HepG2 (cell line): ENCODE measurements around the gene RUNX2. TPM values are rescaled to one million over a fixed set of nuclear protein-coding genes. Genes with fewer than 3 reads are reported as not detected.

Source experiments
- ATAC-seq: fragments of 200-7000 bp; cut with Tn5 transposase; 3 replicates; pipeline ENCODE4 v1.9.1; 2020; ENCODE audit warnings: mild to moderate bottlenecking, moderate library complexity
- BruUV-seq: library from RNA; stranded (reverse); fragments of 400-500 nt; replicated peaks from 2 replicates; lab custom pipeline; 2021; lab: Mats Ljungman, UMichigan
- CTCF ChIA-PET: fragments of 300-600 bp; formaldehyde crosslinking; extraction: SDS; loops from one replicate; lab custom pipeline; 2021; ENCODE audit warnings: low total read pairs, inconsistent platforms, low intra/inter-chr PET ratio; lab: Yijun Ruan, JAX
- POLR2A ChIA-PET: fragments of 350-600 bp; sonication (Branson Sonifier 250); formaldehyde crosslinking; loops from one replicate; lab custom pipeline; 2020; ENCODE audit warnings: antibody characterized with exemption, inconsistent platforms; lab: Yijun Ruan, JAX
- DNase-seq: peaks from one replicate; pipeline ENCODE4 v3.0.0-alpha.2; 2015; ENCODE audit warnings: low spot score
- FAIRE-seq: peaks from 3 replicates; lab custom pipeline; 2011; peaks lifted over from hg19 to GRCh38; lab: Jason Lieb, UNC
- H2AFZ ChIP-seq: one replicate; pipeline ENCODE4 v1.6.1; 2011; ENCODE audit warnings: low read length, inconsistent platforms
- H3K27ac ChIP-seq: fragments of 300-600 bp; 3 replicates; pipeline ENCODE4 v1.8.0; 2011; ENCODE audit warnings: mixed run types, mild to moderate bottlenecking, mixed read lengths, low read length, inconsistent platforms; ENCODE audit not compliant: insufficient read depth; ENCODE audit errors: extremely low read length
- H3K27me3 ChIP-seq, 2 experiments: fragments of 200-600 bp in 1 of 2; 2 replicates in 1 of 2; 3 replicates in 1 of 2; pipeline versions ENCODE4 v1.6.0 to v1.8.0; 2011; ENCODE audit warnings: low read length in 2 of 2, mild to moderate bottlenecking in 2 of 2, moderate library complexity in 2 of 2, inconsistent platforms in 1 of 2; ENCODE audit not compliant: insufficient read depth in 2 of 2, control insufficient read depth in 1 of 2
- H3K36me3 ChIP-seq, 2 experiments: fragments of 200-600 bp in 1 of 2; replicated peaks in 1 of 2; 2 replicates in 1 of 2; 3 replicates in 1 of 2; pipeline versions ENCODE4 v1.5.1 to v1.8.0; 2011; ENCODE audit warnings: low read length in 2 of 2, inconsistent platforms in 1 of 2; ENCODE audit not compliant: insufficient read depth in 2 of 2, control insufficient read depth in 1 of 2
- H3K4me1 ChIP-seq: 2 replicates; pipeline ENCODE4 v1.5.1; 2012; ENCODE audit warnings: low read length, inconsistent platforms; ENCODE audit not compliant: insufficient read depth
- H3K4me2 ChIP-seq: 2 replicates; pipeline ENCODE4 v1.6.0; 2011; ENCODE audit warnings: low read depth, low read length, inconsistent platforms
- H3K4me3 ChIP-seq, 3 experiments: fragments of 200-600 bp in 1 of 3; sonication (generic), shearing (Covaris generic) in 1 of 3; replicated peaks in 1 of 3; 2 replicates each; pipeline ENCODE4 v1.5.1; 2011 to 2016; ENCODE audit warnings: low read length in 3 of 3, inconsistent platforms in 2 of 3, low read depth in 2 of 3, mild to moderate bottlenecking in 2 of 3, control low read depth in 1 of 3, mixed read lengths in 1 of 3; ENCODE audit not compliant: insufficient read depth in 1 of 3
- H3K79me2 ChIP-seq: one replicate; pipeline ENCODE4 v1.6.1; 2011; ENCODE audit warnings: low read length, inconsistent platforms; ENCODE audit not compliant: insufficient read depth
- H3K9ac ChIP-seq: 2 replicates; pipeline ENCODE4 v1.6.0; 2011; ENCODE audit warnings: mild to moderate bottlenecking, low read depth, low read length, inconsistent platforms; ENCODE audit not compliant: insufficient read depth
- H3K9me3 ChIP-seq: 2 replicates; pipeline ENCODE4 v1.5.1; 2012; ENCODE audit warnings: mild to moderate bottlenecking, low read length
- H4K20me1 ChIP-seq: 2 replicates; pipeline ENCODE4 v1.6.0; 2011; ENCODE audit warnings: inconsistent platforms, mild to moderate bottlenecking, low read length, moderate library complexity; ENCODE audit not compliant: insufficient read depth
- DRAP1 ChIP-seq: IDR thresholded peaks from 2 replicates; pipeline ENCODE4 v1.6.1; 2016; ENCODE audit warnings: missing genetic modification reagents, missing compliant biosample characterization
- ELF3 ChIP-seq: IDR thresholded peaks from 2 replicates; pipeline ENCODE4 v1.6.1; 2016; ENCODE audit warnings: missing genetic modification reagents, missing compliant biosample characterization
- ISX ChIP-seq: sonication (generic); formaldehyde crosslinking; conservative IDR thresholded peaks from 2 replicates; pipeline ENCODE4 v1.5.0; 2020; ENCODE audit warnings: missing genetic modification reagents
- MXD3 ChIP-seq: IDR thresholded peaks from 2 replicates; pipeline ENCODE4 v1.6.1; 2016; ENCODE audit warnings: mild to moderate bottlenecking, missing biosample characterization, missing genetic modification reagents
- NPAS2 ChIP-seq: sonication (generic); formaldehyde crosslinking; IDR thresholded peaks from 2 replicates; pipeline ENCODE4 v1.8.0; 2022; ENCODE audit warnings: mild to moderate bottlenecking, missing genetic modification reagents, borderline replicate concordance
- PHF20 ChIP-seq: sonication (generic); formaldehyde crosslinking; IDR thresholded peaks from 2 replicates; pipeline ENCODE4 v1.5.0; 2020; ENCODE audit warnings: mild to moderate bottlenecking, missing genetic modification reagents
- REXO4 ChIP-seq: sonication (generic); formaldehyde crosslinking; IDR thresholded peaks from 2 replicates; pipeline ENCODE4 v1.8.0; 2022; ENCODE audit warnings: missing genetic modification reagents, mild to moderate bottlenecking, borderline replicate concordance
- ZBTB42 ChIP-seq: sonication (generic); formaldehyde crosslinking; IDR thresholded peaks from 2 replicates; pipeline ENCODE4 v1.5.0; 2020; ENCODE audit warnings: mild to moderate bottlenecking, missing genetic modification reagents
- ZBTB49 ChIP-seq: sonication (generic); formaldehyde crosslinking; IDR thresholded peaks from 2 replicates; pipeline ENCODE4 v1.4.0; 2020; ENCODE audit warnings: missing genetic modification reagents, borderline replicate concordance
- ZBTB8A ChIP-seq: sonication (generic); formaldehyde crosslinking; IDR thresholded peaks from 2 replicates; pipeline ENCODE4 v1.4.0; 2020; ENCODE audit warnings: mild to moderate bottlenecking, low read depth, missing genetic modification reagents, borderline replicate concordance
- ZNF101 ChIP-seq: sonication (generic); formaldehyde crosslinking; IDR thresholded peaks from 2 replicates; pipeline ENCODE4 v1.4.0; 2020; ENCODE audit warnings: mild to moderate bottlenecking, low read depth, missing genetic modification reagents, borderline replicate concordance
- ZNF224 ChIP-seq: sonication (generic); formaldehyde crosslinking; IDR thresholded peaks from 2 replicates; pipeline ENCODE4 v1.5.0; 2020; ENCODE audit warnings: mild to moderate bottlenecking, missing genetic modification reagents
- ZNF557 ChIP-seq: sonication (generic); formaldehyde crosslinking; IDR thresholded peaks from 2 replicates; pipeline ENCODE4 v1.4.0; 2020; ENCODE audit warnings: missing genetic modification reagents
- ZNF761 ChIP-seq: sonication (generic); formaldehyde crosslinking; conservative IDR thresholded peaks from 2 replicates; pipeline ENCODE4 v1.4.0; 2020; ENCODE audit warnings: mild to moderate bottlenecking, missing genetic modification reagents
- ZNF781 ChIP-seq: sonication (generic); formaldehyde crosslinking; IDR thresholded peaks from 2 replicates; pipeline ENCODE4 v1.5.1; 2020; ENCODE audit warnings: borderline replicate concordance, mild to moderate bottlenecking, missing genetic modification reagents; ENCODE audit errors: not compliant biosample characterization
- ZNF782 ChIP-seq: sonication (generic); formaldehyde crosslinking; IDR thresholded peaks from 2 replicates; pipeline ENCODE4 v1.4.0; 2020; ENCODE audit warnings: missing genetic modification reagents, mild to moderate bottlenecking, borderline replicate concordance
- ZNF879 ChIP-seq: sonication (generic); formaldehyde crosslinking; IDR thresholded peaks from 2 replicates; pipeline ENCODE4 v1.8.1; 2023; ENCODE audit warnings: missing genetic modification reagents
- ZSCAN31 ChIP-seq: sonication (generic); formaldehyde crosslinking; IDR thresholded peaks from 2 replicates; pipeline ENCODE4 v1.5.0; 2020; ENCODE audit warnings: low read depth, mild to moderate bottlenecking, missing genetic modification reagents
- WGBS: methylation state at CpG from one replicate; pipeline ENCODE4 v1.1.6; 2017; ENCODE audit warnings: low lambda C conversion rate; 5-methylcytosine and 5-hydroxymethylcytosine counted together
- in situ Hi-C: cut with HindIII; loops from 2 replicates; pipeline ENCODE4 v1.10.0; 2017; ENCODE audit warnings: low pct_unique_long_range_greater_than_20kb; ENCODE audit not compliant: extremely low pct_ligation_motif_present
- intact Hi-C: fragments of 100-400 bp; cut with micrococcal nuclease; formaldehyde crosslinking; loops from one replicate; pipeline ENCODE4 v1.10.0; 2022; ENCODE audit not compliant: unreplicated experiment
- polyA plus RNA-seq, 8 experiments: library from polyadenylated mRNA; depleted of rRNA in 3 of 8; stranded (reverse) in 7 of 8; unstranded in 1 of 8; fragments of >200 nt; fragmentation: Illumina TruSeq in 4 of 8; extraction: Trizol in 4 of 8; gene quantifications; 2 replicates each; pipeline versions ENCODE4 v1.2.1 to v1.2.3, GENCODE V29; 2011 to 2016; ENCODE audit warnings: low read depth in 4 of 8, missing spikeins in 1 of 8, mixed read lengths in 1 of 8; ENCODE audit not compliant: insufficient read depth in 1 of 8
- total RNA-seq, 5 experiments: library from RNA; depleted of rRNA; stranded (reverse); fragments of >200 nt; fragmentation: Illumina TruSeq; extraction: Trizol; gene quantifications; 2 replicates each; pipeline ENCODE4 v1.2.3, GENCODE V29; 2016; ENCODE audit warnings: low read depth in 1 of 5

RUNX2 gene
- total and polyA plus RNA-seq, 2 of the 13 experiments (the other 11 are each of a cell fraction or from before 2014, with no cell fraction given): not detected

- H2AFZ ChIP-seq: no peak overlapping the region
- ChIA-PET CTCF (no interaction called here), POLR2A (no interaction called here)
- 0% methylated on average over 2 of the region's 2 CpGs for WGBS
- H3K36me3 ChIP-seq: no peaks in the 10 kb centered on the region
- intact Hi-C loops: no loop called here
- FAIRE-seq: no peak
- H3K4me2 ChIP-seq: no peak overlapping the region
- no peak for DNase-seq
- H3K9ac ChIP-seq: no peak overlapping the region
- TF ChIP-seq MXD3: no peak
- no peak for TF ChIP-seq ZNF557 (CRISPR knock-in tag)
- TF ChIP-seq DRAP1 (CRISPR knock-in tag): no peak
- no peak for TF ChIP-seq ISX (CRISPR knock-in tag)
- TF ChIP-seq PHF20 (CRISPR knock-in tag): no peak
- TF ChIP-seq NPAS2 (CRISPR knock-in tag): no peak
- TF ChIP-seq ZNF761 (CRISPR knock-in tag): no peak
- no peak for TF ChIP-seq ZNF879 (CRISPR knock-in tag)
- TF ChIP-seq ZBTB42 (CRISPR knock-in tag): no peak
- no peak for TF ChIP-seq ZSCAN31 (CRISPR knock-in tag)
- no peak for TF ChIP-seq ELF3
- TF ChIP-seq ZNF782 (CRISPR knock-in tag): no peak
- no peak for TF ChIP-seq ZNF781
- TF ChIP-seq ZNF224: no peak
- no peak for TF ChIP-seq ZBTB8A (CRISPR knock-in tag)
- TF ChIP-seq REXO4 (CRISPR knock-in tag): no peak
- no peak for TF ChIP-seq ZBTB49
- TF ChIP-seq ZNF101 (CRISPR knock-in tag): no peak
- TF ChIP-seq, all 625 proteins: peak for 0
- no peak for ATAC-seq
- Histone ChIP-seq H3K27ac (no peak overlapping the region), H3K27me3 (peaks cover 0 to 45% of the 10 kb centered on the region in 2 experiments; a peak in 4 of 5 replicates), H3K4me1 (no peaks in the 10 kb centered on the region), H3K79me2 (no peaks in the 10 kb centered on the region), H3K4me3 (no peak overlapping the region), H4K20me1 (no peaks in the 10 kb centered on the region), H3K9me3 (no peaks in the 10 kb centered on the region)
- BruUV-seq: no TSS peak
- in situ Hi-C loops: no loop called here
These were observed 312.0 kb downstream of the RUNX2 start for GRCh38 chr6:45640081-45640491.
